ENCODE measurements around the gene RGS3.

The RGS3 gene

GRCh38 chr9:113543982-113544303 lies 80.4 kb downstream of the RGS3 start:
- TF ChIP-seq PPARA (CRISPR knock-in tag; IDR thresholded peaks at IDR 0.05; ENCODE audit: borderline replicate concordance), result no peak
- no peak for TF ChIP-seq RARB (CRISPR knock-in tag; IDR thresholded peaks at IDR 0.05)
- TF ChIP-seq ZNF70 (CRISPR knock-in tag; IDR thresholded peaks at IDR 0.05), result no peak
- no peak for TF ChIP-seq CSDC2 (CRISPR knock-in tag; IDR thresholded peaks at IDR 0.05)
- TF ChIP-seq ISL1 (CRISPR knock-in tag; IDR thresholded peaks at IDR 0.05), result no peak
- TF ChIP-seq POU6F1 (CRISPR knock-in tag; IDR thresholded peaks at IDR 0.05; ENCODE audit: borderline replicate concordance, low read depth), result no peak
- no peak for TF ChIP-seq ESRRG (CRISPR knock-in tag; IDR thresholded peaks at IDR 0.05)
- no peak for TF ChIP-seq CREB5 (CRISPR knock-in tag; IDR thresholded peaks at IDR 0.05; ENCODE audit: low read depth)
- ATAC-seq, result no peak

GRCh38 chr9:113545068-113545467 lies 81.5 kb downstream of the RGS3 start:
- no peak for ATAC-seq
- TF ChIP-seq GLIS3 (CRISPR knock-in tag; IDR thresholded peaks at IDR 0.05) (no peak), CREB5 (CRISPR knock-in tag; IDR thresholded peaks at IDR 0.05; ENCODE audit: low read depth) (no peak), ZNF565 (CRISPR knock-in tag; conservative IDR thresholded peaks at IDR 0.05; ENCODE audit: low read depth) (no peak), ZFP3 (CRISPR knock-in tag; IDR thresholded peaks at IDR 0.05) (no peak), TOX (CRISPR knock-in tag; IDR thresholded peaks at IDR 0.05; ENCODE audit: borderline replicate concordance) (no peak), SNAI2 (CRISPR knock-in tag; IDR thresholded peaks at IDR 0.05) (no peak), TSHZ2 (CRISPR knock-in tag; IDR thresholded peaks at IDR 0.05) (no peak), ARNTL (CRISPR knock-in tag; IDR thresholded peaks at IDR 0.05; ENCODE audit: borderline replicate concordance, low read depth) (no peak), ZFP30 (CRISPR knock-in tag; IDR thresholded peaks at IDR 0.05) (no peak), OSR1 (CRISPR knock-in tag; IDR thresholded peaks at IDR 0.05) (no peak), TCF4 (CRISPR knock-in tag; IDR thresholded peaks at IDR 0.05; ENCODE audit: borderline replicate concordance) (no peak), ISL1 (CRISPR knock-in tag; IDR thresholded peaks at IDR 0.05) (no peak), ZNF70 (CRISPR knock-in tag; IDR thresholded peaks at IDR 0.05) (no peak), ZC3H10 (CRISPR knock-in tag; IDR thresholded peaks at IDR 0.05) (no peak)

GRCh38 chr9:113546566-113546965 lies 83.0 kb downstream of the RGS3 start:
- ATAC-seq, result no peak
- TF ChIP-seq OSR1 (CRISPR knock-in tag; IDR thresholded peaks at IDR 0.05), result no peak
- TF ChIP-seq POU6F1 (CRISPR knock-in tag; IDR thresholded peaks at IDR 0.05; ENCODE audit: borderline replicate concordance, low read depth), result no peak
- TF ChIP-seq PATZ1 (CRISPR knock-in tag; IDR thresholded peaks at IDR 0.05; ENCODE audit: borderline replicate concordance), result no peak
- no peak for TF ChIP-seq TOX (CRISPR knock-in tag; IDR thresholded peaks at IDR 0.05; ENCODE audit: borderline replicate concordance)
- TF ChIP-seq GLIS3 (CRISPR knock-in tag; IDR thresholded peaks at IDR 0.05), result no peak
- no peak for TF ChIP-seq ESRRG (CRISPR knock-in tag; IDR thresholded peaks at IDR 0.05)
- TF ChIP-seq TCF4 (CRISPR knock-in tag; IDR thresholded peaks at IDR 0.05; ENCODE audit: borderline replicate concordance), result no peak
- no peak for TF ChIP-seq ZFP30 (CRISPR knock-in tag; IDR thresholded peaks at IDR 0.05)
